ENCODE results near the gene TMEM235.
"Not testable (repeated sequence)": the region's sequence is repeated elsewhere in the genome, so short reads cannot be mapped to it uniquely, and the experiment has no call there.

TMEM235 gene

DNA sequence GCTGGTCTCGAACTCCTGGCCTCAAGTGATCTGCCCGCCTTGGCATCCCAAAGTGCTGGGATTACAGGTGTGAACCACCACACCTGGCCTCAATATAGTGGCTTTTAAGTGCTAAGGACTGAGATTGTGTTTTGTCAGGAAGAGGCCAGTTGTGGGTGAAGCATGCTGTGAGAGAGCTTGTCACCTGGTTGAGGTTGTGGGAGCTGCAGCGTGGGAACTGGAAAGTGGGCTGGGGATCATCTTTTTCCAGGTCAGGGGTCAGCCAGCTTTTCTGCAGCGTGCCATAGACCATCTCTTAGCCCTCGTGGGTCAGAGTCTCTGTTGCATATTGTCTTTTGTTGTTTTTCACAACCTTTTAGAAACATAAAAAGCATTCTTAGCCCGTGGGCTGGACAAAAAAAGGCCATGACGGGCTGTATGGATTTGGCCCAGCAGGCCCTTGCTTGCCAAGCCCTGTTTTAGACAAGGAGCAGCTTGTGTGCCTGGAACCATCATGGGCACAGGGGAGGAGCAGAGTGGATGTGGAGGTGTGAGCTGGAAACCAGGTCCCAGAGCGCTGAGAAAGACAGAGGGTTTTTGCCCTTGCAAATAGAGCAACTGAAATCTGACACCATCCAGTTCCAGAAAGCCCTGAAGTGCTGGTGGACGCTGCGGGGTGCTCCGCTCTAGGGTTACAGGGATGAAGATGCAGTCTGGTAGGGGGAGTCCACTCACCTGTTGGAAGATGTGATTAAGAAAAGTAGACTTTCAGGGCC is 11.9 kb upstream of the TMEM235 start:
- DNase-seq = no peak

DNA sequence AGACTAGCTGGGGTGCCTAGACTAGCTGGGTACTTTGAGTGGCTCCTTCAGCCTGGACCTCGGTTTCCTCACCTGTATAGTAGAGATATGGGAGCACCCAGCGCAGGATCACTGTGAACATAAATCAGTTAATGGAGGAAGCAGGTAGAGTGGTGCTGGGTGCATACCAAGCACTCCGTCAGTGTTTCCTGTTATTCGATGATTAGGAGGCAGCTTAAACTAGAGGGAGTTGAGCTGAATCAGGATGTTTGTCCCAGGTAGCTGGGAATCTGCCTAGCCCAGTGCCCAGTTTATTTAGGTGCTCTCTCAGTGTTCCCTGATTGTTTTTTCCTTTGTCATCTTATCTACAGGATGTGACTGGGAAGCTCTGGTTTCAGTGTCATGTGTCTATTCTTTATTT is 8.4 kb upstream of the TMEM235 start:
- DNase-seq = no peak

DNA sequence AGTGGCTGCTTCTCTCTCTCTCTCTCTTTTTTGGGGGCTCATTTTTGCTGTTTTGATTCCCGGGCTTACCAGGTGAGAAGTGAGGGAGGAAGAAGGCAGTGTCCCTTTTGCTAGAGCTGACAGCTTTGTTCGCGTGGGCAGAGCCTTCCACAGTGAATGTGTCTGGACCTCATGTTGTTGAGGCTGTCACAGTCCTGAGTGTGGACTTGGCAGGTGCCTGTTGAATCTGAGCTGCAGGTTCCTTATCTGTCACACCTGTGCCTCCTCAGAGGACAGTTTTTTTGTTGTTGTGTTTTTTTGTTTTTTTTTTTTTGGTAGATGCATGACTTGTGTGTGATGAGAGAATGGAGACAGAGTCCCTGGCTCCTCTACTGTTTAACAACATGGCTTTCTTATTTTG is 7.7 kb upstream of the TMEM235 start:
- DNase-seq = no peak

DNA sequence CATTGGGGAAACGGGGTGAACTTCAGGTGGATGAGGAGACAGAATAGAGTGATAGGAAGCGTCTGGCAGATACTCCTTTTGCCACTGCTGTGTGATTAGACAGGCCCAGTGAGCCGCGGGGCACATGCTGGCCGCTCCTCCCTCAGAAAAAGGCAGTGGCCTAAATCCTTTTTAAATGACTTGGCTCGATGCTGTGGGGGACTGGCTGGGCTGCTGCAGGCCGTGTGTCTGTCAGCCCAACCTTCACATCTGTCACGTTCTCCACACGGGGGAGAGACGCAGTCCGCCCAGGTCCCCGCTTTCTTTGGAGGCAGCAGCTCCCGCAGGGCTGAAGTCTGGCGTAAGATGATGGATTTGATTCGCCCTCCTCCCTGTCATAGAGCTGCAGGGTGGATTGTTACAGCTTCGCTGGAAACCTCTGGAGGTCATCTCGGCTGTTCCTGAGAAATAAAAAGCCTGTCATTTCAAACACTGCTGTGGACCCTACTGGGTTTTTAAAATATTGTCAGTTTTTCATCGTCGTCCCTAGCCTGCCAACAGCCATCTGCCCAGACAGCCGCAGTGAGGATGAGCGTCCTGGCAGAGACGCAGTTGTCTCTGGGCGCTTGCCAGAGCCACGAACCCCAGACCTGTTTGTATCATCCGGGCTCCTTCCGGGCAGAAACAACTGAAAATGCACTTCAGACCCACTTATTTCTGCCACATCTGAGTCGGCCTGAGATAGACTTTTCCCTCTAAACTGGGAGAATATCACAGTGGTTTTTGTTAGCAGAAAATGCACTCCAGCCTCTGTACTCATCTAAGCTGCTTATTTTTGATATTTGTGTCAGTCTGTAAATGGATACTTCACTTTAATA is 7.0 kb upstream of the TMEM235 start:
- no peak for DNase-seq

DNA sequence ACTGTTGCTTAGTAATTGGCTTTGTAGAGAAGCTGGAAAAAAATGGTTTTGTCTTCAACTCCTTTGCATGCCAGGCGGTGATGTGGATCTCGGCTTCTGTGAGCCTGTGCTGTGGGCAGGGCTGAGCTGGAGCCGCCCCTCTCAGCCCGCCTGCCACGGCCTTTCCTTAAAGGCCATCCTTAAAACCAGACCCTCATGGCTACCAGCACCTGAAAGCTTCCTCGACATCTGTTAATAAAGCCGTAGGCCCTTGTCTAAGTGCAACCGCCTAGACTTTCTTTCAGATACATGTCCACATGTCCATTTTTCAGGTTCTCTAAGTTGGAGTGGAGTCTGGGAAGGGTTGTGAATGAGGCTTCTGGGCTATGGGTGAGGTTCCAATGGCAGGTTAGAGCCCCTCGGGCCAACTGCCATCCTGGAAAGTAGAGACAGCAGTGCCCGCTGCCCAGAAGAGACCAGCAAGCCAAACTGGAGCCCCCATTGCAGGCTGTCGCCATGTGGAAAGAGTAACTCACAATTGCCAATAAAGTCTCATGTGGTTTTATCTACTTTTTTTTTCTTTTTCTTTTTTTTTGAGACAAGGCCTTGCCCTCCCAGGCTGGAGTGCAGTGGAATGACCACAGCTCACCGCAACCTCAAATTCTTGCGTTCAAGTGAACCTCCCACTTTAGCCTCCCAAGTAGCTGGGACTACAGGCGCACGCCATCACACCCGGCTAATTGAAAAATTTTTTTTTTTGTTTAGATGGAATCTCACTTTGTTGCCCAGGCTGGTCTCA is 6.2 kb upstream of the TMEM235 start:
- no peak for DNase-seq

DNA sequence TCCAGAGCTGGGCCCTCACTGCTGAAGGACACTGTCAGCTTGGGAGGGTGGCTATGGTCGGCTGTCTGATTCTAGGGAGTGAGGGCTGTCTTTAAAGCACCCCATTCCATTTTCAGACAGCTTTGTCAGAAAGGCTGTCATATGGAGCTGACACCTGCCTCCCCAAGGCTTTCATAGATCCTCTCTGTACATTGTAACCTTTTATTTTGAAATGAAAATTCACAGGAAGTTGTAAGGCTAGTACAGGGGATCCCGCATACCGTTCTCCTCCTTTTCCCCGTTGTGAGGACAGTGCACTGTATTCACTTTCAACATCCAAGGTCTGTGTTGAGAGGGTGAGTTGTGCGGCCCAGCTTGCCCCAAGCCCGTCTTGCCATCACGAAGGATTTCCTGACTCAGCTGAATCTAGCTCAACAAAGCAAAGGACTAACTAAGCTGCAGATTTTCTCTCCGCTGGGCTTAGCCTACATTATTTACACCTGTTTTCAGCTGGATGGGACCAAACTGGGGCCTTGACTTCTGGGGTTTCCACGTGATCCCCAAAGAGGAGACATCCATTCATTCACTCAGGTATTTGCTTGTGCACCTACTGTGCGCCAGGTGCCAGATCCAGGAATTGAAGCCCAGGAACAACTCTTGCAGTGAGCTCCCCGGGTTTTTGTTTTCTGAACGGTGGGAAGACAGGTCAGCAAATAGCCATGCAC is 5.2 kb upstream of the TMEM235 start:
- no peak for DNase-seq

DNA sequence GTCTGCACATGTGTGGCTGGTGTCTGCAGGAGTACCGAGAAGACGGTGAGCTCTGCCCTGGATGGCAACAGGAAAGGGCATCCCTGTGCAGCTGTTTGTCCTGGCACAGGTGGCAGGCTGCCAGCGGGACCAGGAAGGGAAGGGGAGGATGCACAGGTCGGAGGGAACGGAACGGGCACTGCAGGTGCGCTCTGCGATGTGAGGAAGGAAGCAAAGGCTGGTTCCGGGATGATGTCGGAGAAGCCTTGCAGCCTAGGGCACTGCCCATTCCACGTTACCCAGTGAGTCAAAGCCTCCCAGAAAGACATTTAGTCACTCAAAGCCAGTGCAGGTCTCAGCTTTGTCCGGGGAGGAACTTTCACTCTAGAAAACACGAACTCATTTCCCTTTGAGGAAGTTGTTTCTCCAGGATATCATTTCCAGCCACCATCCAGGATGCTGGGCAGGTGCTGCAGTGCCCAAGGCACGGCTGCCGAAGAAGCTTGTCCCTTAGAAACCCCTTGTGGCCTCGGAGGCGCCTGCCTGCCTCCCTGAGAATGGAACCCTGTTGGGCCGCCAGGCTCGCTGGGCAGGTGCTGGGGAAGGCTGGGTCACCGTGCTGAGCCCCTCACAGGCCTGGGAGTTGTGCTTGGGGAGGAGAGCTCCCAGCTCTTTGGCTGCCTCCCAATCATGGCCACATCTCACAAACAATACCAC is 4.5 kb upstream of the TMEM235 start:
- DNase-seq = no peak

DNA sequence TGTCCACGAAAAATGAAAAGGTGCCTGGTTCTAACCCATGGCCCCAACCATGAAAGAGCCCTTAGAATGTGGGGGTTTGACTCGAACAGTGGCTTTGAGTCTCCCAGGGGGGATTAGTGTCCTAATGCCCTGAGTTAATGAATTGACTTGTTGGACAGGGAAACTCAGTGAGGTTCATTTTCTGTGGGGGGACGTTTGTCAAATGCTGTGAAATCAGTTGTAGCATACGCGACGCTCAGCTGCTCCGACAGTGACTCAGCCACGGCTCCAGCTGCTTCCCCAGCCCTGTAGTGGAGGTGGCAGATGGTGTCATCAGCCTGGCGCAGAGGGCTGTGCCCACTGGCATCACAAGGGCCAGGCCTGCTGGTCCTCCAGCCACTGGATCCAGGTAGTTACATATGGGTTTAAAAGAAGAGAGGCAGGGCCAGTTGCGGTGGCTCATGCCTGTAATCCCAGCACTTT is 3.9 kb upstream of the TMEM235 start:
- no peak for DNase-seq

DNA sequence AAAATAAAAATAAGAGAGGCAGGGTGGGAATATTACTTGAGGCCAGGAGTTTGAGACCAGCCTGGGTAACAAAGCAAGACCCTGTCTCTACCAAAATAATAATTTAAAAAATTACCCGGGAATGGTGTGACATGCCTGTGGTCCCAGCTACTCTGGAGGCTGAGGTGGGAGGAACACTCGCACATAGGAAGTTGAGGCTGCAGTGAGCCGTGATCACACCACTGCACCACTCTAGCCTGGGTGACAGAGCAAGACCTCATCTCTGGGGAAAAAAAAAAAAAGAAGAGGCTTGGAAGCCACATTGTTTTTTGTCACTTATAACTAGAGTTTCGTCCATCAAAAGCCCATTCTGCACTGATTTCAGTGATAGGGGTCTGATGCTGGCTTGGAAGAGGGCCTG is 3.3 kb upstream of the TMEM235 start:
- no peak for DNase-seq

DNA sequence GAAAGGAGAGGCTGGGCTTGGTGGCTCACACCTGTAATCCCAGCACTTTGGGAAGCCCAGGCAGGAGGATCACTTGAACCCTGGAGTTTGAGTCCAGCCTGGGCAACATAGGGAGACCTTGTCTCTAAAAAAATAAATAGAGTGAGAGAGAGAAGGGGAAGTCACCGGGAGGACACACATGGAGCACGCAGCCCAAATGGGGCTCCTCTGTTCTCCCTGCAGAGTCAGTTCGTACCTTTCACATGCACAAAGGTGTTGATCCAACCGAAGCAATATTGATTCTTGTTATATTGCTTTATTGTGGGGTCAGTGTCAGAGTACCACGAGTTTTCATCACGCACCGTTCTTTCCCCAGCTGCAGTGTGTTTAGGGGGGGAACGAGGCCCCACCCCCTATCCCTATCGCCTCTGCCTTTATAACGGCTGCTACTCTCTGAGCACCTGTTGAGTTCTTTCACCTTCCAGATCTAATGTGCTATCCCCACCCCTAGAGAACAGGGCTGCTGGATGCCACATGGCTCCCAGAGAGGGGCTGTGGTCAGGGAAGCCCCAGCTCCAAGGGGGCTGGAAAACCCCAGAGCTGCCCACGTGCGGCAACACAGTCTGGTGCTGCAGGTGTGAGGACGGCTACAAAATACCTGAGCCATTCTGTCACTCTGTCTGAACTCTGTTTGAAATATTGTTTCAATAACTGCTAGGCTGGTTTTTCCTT is 1.0 kb upstream of the TMEM235 start:
- no peak for DNase-seq

DNA sequence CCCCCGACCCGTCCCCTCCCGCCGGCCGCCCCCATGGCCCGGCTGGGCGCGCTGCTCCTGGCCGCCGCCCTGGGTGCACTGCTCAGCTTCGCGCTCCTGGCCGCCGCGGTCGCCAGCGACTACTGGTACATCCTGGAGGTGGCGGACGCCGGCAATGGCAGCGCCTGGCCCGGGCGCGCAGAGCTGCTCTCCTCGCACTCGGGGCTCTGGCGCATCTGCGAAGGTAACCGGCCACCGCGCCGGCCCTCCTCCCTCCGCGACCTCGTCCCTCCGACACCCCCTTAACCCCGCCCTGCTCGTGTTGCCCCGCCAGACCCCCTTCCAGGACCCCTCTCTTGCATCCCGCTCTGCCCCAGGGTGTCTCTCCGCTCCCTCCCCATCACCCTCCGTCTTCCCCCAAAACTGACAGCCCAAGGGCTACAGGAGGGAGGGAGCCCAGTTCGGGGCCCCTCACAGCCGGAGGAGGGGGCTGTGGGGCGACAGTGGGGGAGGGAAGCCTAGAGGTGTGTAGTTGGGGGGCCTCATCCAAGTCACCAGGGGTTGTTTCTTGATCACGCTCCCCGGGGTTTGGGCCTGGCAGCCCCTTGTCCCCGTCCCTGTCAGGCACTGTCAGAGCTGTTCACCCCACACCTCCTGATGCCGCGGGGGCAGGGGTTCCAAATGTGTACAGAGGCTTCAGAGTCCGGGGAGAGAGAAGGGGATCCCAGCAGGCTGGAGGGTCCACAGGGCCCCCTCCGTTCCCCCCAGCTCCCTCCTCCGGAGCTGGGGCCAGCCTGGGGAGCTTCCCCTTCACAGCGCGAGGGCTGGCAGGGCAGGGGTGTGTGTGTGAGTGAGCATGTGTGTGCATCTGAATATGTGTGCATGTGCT is 794 bp downstream of the TMEM235 start:
- DNase-seq = no peak

DNA sequence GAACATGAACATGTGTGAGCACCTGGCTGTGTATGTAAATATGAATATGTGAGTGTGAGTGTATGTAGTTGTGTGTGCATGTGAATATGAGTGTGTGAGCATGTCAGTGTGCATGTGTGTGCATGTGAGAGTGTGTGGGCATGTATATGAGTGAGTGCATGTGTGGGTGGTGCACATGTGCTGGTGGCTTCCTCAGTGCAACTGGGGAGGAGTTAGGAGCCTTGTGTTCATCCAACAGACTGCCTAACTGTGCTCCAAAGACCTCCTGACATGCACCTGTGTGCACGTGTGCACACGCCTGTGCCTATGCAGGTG is 1.4 kb downstream of the TMEM235 start:
- DNase-seq = no peak

DNA sequence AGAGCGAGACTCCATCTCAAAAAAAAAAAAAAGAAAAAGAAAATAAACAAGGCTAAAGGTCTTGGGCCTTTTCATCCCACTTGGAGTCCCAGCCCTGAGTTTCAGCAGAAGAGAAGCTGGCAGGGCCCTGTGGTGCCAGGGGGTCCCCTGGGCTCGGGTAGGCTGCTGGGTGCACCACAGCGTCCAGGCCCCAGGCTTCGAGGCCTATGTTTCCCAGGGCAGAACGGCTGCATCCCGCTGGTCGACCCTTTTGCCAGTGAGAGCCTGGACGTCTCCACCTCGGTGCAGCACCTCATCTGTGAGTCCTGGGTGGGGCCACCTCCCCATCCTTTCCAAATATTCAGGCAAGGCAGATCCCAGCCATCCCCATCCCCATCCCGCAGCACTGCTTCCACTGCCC is 2.2 kb downstream of the TMEM235 start:
- no peak for DNase-seq

DNA sequence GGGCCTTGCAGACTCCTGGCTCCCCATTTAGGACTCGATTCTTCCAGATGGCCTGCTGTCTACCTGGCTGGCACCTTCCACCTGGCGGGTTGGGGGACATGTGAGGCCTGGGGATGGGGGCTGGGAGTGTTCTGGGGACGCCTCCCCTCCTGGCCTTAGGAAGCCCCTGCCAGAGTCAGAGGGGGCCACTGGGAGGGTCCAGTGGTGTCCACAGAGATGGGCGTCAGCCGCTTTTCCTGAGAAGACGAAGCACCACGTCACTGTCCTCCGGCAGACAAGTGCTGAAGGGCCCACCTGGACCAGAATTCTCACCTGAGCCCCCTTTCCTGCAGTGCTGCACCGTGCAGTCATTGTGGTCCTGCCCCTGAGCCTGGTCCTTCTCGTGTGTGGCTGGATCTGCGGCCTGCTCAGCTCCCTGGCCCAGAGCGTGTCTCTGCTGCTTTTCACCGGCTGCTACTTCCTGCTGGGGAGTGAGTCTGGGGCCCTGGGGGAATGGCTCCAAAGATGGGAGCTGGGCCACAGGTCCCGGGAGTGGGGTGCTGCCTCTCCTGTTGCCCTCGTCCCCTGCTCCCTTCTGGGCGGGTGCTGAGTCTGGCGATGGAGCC is 2.9 kb downstream of the TMEM235 start:
- DNase-seq = no peak

DNA sequence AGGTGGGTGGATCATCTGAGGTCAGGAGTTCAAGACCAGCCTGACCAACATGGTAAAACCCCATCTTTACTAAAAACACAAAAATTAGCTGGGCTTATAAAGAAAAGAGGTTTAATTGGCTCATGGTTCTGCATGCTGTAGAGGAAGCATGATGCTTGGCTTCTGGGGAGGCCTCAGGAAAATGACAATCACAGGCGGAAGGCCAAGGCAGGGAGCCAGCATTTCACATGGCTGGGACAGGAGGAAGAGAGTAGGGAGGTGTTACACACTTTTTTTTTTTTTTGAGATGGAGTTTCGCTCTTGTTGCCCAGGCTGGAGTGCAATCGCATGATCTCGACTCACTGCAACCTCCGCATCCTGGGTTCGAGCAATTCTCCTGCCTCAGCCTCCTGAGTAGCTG is 3.6 kb downstream of the TMEM235 start:
- not testable (repeated sequence) for DNase-seq

DNA sequence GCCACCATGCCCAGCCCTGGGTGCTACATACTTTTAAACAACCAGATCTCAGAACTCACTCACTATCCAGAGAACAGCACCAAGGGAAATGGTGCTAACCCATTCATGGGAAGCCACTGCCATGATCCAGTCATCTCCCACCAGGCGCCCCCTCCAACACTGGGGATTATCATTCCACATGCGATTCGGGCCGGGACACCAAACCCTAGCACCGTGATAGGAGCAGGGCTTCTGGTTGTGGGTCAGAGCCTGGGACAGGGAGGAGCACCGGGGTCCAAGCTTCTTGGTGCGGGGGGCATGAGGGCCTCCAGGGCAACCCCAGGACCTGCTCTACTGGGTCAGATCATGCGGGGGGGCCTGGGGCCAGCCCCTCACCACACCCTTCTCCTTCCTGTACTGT is 4.5 kb downstream of the TMEM235 start:
- DNase-seq = no peak

DNA sequence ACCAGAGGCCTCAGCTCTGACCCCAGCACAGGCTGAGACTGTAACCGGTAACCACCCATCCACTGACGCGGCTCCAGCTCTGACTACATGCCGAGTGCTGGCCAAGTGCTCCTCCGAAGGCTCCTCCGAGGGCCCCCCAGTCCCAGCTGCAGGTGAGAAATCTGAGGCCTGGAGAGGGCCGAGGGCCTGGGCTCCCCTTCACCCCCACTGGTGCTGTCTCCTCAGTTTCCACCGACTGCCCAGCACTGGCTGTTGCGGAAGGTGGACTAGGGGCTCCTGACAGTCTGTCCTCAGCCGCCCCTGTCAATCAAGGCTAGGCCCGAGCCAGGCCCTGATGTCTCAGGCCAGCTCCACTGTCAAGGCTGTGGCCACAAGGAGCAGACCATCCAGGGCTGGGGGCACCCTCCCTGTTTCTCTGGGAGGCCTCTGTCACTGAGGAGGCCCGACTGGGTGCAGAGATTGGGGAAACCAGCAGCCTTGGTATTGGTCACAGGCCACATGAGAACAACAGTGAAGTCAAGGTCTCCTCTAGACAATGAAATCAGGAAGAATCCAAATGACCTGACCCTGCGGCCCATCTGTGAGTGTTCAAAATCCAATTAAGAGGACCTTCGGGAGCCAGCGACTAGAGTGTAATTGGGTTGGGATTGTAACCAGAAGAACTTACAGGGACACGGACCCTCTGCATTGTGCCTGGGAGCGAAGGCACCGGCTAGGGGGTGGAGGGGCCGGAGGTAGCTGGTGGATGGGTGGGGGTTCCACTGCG is 5.1 kb downstream of the TMEM235 start:
- DNase-seq = no peak

DNA sequence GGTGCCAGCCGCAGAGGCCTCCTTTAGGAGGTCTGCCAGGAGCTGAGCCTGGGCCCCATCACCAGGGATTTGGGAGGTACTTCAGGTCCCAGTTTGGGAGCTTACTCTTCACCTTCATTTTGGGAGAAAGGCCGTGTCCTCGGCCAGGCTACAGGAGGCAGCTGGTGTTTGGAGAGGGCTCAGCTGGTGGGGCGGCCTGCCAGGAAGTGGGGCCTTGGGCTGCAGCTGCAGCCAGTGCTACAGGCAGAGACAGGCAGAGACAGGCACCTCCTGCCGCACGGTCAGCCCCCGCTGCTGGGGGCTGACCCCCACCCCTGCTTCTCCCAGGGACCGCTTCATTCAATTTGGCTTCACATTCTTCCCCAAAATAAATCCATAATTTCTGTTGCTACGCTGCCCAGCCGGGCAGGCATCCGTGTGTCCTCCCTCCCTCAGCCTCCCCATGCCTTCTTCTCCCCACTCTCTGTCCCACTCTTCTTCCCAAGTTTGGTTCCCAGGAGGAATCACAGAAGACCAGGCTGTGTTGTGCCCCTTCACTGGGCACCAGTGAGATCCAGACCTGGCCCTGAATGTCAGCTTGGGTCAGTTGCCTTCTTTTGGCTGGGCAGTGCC is 6.1 kb downstream of the TMEM235 start:
- no peak for DNase-seq

Data from stimulated activated CD8-positive, alpha-beta memory T cell treated with anti-CD3 and anti-CD28 coated beads, Interleukin-4, amount 100 ng/mL, for 48 hours (primary cell).